K562 (cell line): ENCODE data around the gene NT5DC4. TPM values are rescaled to one million over a fixed set of nuclear protein-coding genes. Genes with fewer than 3 reads are reported as not detected.

Source experiments
- ATAC-seq: fragments of 200-7000 bp; cut with Tn5 transposase; 3 replicates; pipeline ENCODE4 v1.9.1; 2020; ENCODE audit warnings: moderate library complexity
- BruUV-seq: library from RNA; stranded (reverse); fragments of 400-500 nt; replicated peaks from 2 replicates; lab custom pipeline; 2021; lab: Mats Ljungman, UMichigan
- CTCF ChIA-PET: fragments of 300-600 bp; formaldehyde crosslinking; extraction: SDS; loops from one replicate; lab custom pipeline; 2021; ENCODE audit warnings: low intra/inter-chr PET ratio; lab: Yijun Ruan, JAX
- POLR2A ChIA-PET: fragments of 300-600, 350-650 bp; sonication (Branson Sonifier 250); formaldehyde crosslinking; extraction: SDS; loops from one replicate; lab custom pipeline; 2021; ENCODE audit warnings: antibody characterized with exemption, inconsistent platforms; lab: Yijun Ruan, JAX
- DNase-seq, 4 experiments: peaks; one replicate each; pipeline versions ENCODE4 v3.0.0 to v3.0.0-alpha.2; 2011 to 2018; ENCODE audit warnings: low spot score in 3 of 4, mixed read lengths in 3 of 4; ENCODE audit errors: extremely low read depth in 1 of 4
- FAIRE-seq: peaks from 2 replicates; lab custom pipeline; 2011; peaks lifted over from hg19 to GRCh38; lab: Jason Lieb, UNC
- H2AFZ ChIP-seq: 2 replicates; pipeline ENCODE4 v1.6.0; 2011; ENCODE audit warnings: low read depth, low read length, control low read depth, inconsistent platforms
- H3K27ac ChIP-seq: fragments of 200-600 bp; 3 replicates; pipeline ENCODE4 v1.8.0; 2011; ENCODE audit warnings: low read depth, mild to moderate bottlenecking, control low read depth, inconsistent platforms, low read length, moderate library complexity, mixed read lengths; ENCODE audit errors: extremely low read depth
- H3K27me3 ChIP-seq, 2 experiments: fragments of 300-600 bp in 1 of 2; 2 replicates in 1 of 2; 3 replicates in 1 of 2; pipeline versions ENCODE4 v1.6.0 to v1.8.0; 2011; ENCODE audit warnings: inconsistent platforms in 2 of 2, low read length in 2 of 2, mild to moderate bottlenecking in 1 of 2, mixed read lengths in 1 of 2, moderate library complexity in 1 of 2; ENCODE audit not compliant: control insufficient read depth in 2 of 2, insufficient read depth in 2 of 2
- H3K36me3 ChIP-seq: fragments of 300-600 bp; 3 replicates; pipeline ENCODE4 v1.8.0; 2011; ENCODE audit warnings: mild to moderate bottlenecking, low read length, inconsistent platforms; ENCODE audit not compliant: control insufficient read depth, insufficient read depth
- H3K4me1 ChIP-seq, 2 experiments: fragments of 200-600 bp in 1 of 2; replicated peaks in 1 of 2; 2 replicates in 1 of 2; 3 replicates in 1 of 2; pipeline versions ENCODE4 v1.5.1 to v1.8.0; 2011; ENCODE audit warnings: inconsistent platforms in 2 of 2, low read length in 2 of 2, mild to moderate bottlenecking in 1 of 2, mixed read lengths in 1 of 2, moderate library complexity in 1 of 2; ENCODE audit not compliant: control insufficient read depth in 2 of 2, insufficient read depth in 2 of 2
- H3K4me2 ChIP-seq: 2 replicates; pipeline ENCODE4 v1.6.1; 2011; ENCODE audit warnings: low read length, control low read depth, inconsistent platforms, mixed read lengths; ENCODE audit not compliant: insufficient read depth
- H3K4me3 ChIP-seq: fragments of 200-600 bp; sonication (generic), shearing (Covaris generic); 2 replicates; pipeline ENCODE4 v1.5.1; 2016; ENCODE audit warnings: control low read depth, inconsistent platforms
- H3K79me2 ChIP-seq: fragments of 200-600 bp; 3 replicates; pipeline ENCODE4 v1.8.0; 2011; ENCODE audit warnings: low read length, inconsistent platforms; ENCODE audit not compliant: control insufficient read depth, insufficient read depth
- H3K9ac ChIP-seq, 2 experiments: 2 replicates each; pipeline versions ENCODE4 v1.6.0 to v1.6.1; 2011; ENCODE audit warnings: low read depth in 2 of 2, low read length in 2 of 2, control low read depth in 1 of 2, inconsistent platforms in 1 of 2, mild to moderate bottlenecking in 1 of 2, mixed read lengths in 1 of 2; ENCODE audit not compliant: insufficient read depth in 1 of 2
- H3K9me1 ChIP-seq: one replicate; pipeline ENCODE4 v1.6.0; 2011; ENCODE audit warnings: inconsistent platforms, mild to moderate bottlenecking, low read length, moderate library complexity; ENCODE audit not compliant: control insufficient read depth, insufficient read depth
- H3K9me3 ChIP-seq: replicated peaks from 2 replicates; pipeline ENCODE4 v1.5.1; 2011; ENCODE audit warnings: low read depth, low read length, inconsistent platforms; ENCODE audit not compliant: control insufficient read depth, insufficient read depth
- H4K20me1 ChIP-seq: replicated peaks from 2 replicates; pipeline ENCODE4 v1.6.1; 2011; ENCODE audit warnings: low read length, inconsistent platforms, mixed read lengths; ENCODE audit not compliant: control insufficient read depth, insufficient read depth
- CBX8 ChIP-seq: fragments of 200-600 bp; sonication (generic); IDR thresholded peaks from 2 replicates; pipeline ENCODE4 v1.6.1; 2012; ENCODE audit warnings: borderline replicate concordance, mixed run types, low read depth, mild to moderate bottlenecking, moderate library complexity, mixed read lengths, low read length, control low read depth, inconsistent platforms; ENCODE audit not compliant: poor library complexity, severe bottlenecking; ENCODE audit errors: extremely low read depth
- CHD1 ChIP-seq: fragments of 200-600 bp; sonication (generic); IDR thresholded peaks from one replicate; pipeline ENCODE4 v1.6.1; 2012; ENCODE audit warnings: mild to moderate bottlenecking, moderate library complexity, low read length, inconsistent platforms
- CREBBP ChIP-seq: IDR thresholded peaks from one replicate; pipeline ENCODE4 v1.6.1; 2012; ENCODE audit warnings: low read depth, mild to moderate bottlenecking, control low read depth, inconsistent platforms, low read length
- MCM7 ChIP-seq, 2 experiments: fragments of 450-650 bp; IDR thresholded peaks; 2 replicates each; pipeline ENCODE4 v1.6.1; 2016 to 2018
- SP1 ChIP-seq: sonication (generic); formaldehyde crosslinking; IDR thresholded peaks from 2 replicates; pipeline ENCODE4 v1.8.1; 2022; ENCODE audit warnings: mild to moderate bottlenecking, missing genetic modification reagents
- STAG1 ChIP-seq: sonication (generic); formaldehyde crosslinking; IDR thresholded peaks from 2 replicates; pipeline ENCODE4 v1.5.0; 2020; ENCODE audit warnings: missing genetic modification reagents, borderline replicate concordance
- ZNF253 ChIP-seq: fragments of 250-450 bp; sonication (Bioruptor Pico); conservative IDR thresholded peaks from 2 replicates; pipeline ENCODE4 v1.6.1; 2021; ENCODE audit warnings: mild to moderate bottlenecking
- ZNF77 ChIP-seq: fragments of 250-450 bp; sonication (Bioruptor Pico); IDR thresholded peaks from 2 replicates; pipeline ENCODE4 v1.5.0; 2020
- WGBS: fragments of 100-300 bp; shearing (Covaris generic); methylation state at CpG from one replicate; pipeline ENCODE4 v1.1.6; 2016; ENCODE audit warnings: low coverage, mixed read lengths; ENCODE audit not compliant: insufficient coverage; ENCODE audit errors: missing lambda C conversion rate; 5-methylcytosine and 5-hydroxymethylcytosine counted together
- in situ Hi-C: fragments of 300-500 bp; cut with MboI; formaldehyde crosslinking; loops from 4 replicates; pipeline ENCODE4 v1.15.0; 2018; ENCODE audit warnings: inconsistent platforms, mixed read lengths
- intact Hi-C: fragments of 100-400 bp; cut with micrococcal nuclease; formaldehyde crosslinking; loops from 2 replicates; pipeline ENCODE4 v1.14.2; 2022
- polyA plus RNA-seq, 8 experiments: library from polyadenylated mRNA; depleted of rRNA in 4 of 8; stranded (reverse) in 5 of 8; unstranded in 3 of 8; fragments of >200 nt; fragmentation: Nextera tagmentation in 2 of 8; fragmentation: Illumina TruSeq in 1 of 8; extraction: Ambion mirVana in 2 of 8; extraction: Trizol in 1 of 8; gene quantifications; 2 replicates each; pipeline versions ENCODE4 v1.2.1 to v1.2.3, GENCODE V29; 2011 to 2014; ENCODE audit warnings: inconsistent platforms in 1 of 8, missing spikeins in 1 of 8
- total RNA-seq, 7 experiments: library from RNA; depleted of rRNA in 6 of 7; stranded (reverse); fragments of >200 nt in 6 of 7; fragmentation: Illumina TruSeq in 2 of 7; extraction: Trizol in 2 of 7; gene quantifications; 2 replicates each; pipeline versions ENCODE4 v1.2.1 to v1.2.3, GENCODE V29; 2011 to 2021; ENCODE audit warnings: low replicate concordance in 1 of 7

NT5DC4 gene
- total and polyA plus RNA-seq, 9 of the 15 experiments (the other 6 are each of a cell fraction or from before 2014, with no cell fraction given), result 0.44 to 6.9 (median 2.5) TPM

GRCh38 chr2:112773556-112773955 is 52.7 kb downstream of the NT5DC4 start:
- TF ChIP-seq ZNF253 (CRISPR knock-in tag) (no peak), CBX8 (no peak), MCM7 (IDR thresholded peaks at IDR 0.05) (no peak), CHD1 (no peak), ZNF77 (CRISPR knock-in tag) (no peak), SP1 (CRISPR knock-in tag) (no peak), CREBBP (no peak), STAG1 (no peak)
- TF ChIP-seq, all 486 proteins: peak for 0
- DNase-seq (no peak), FAIRE-seq (no peak), ATAC-seq (no peak)
- Histone ChIP-seq H3K9me3 (no peaks in the 10 kb centered on the region), H3K9me1 (no peaks in the 10 kb centered on the region), H2AFZ (no peak overlapping the region), H3K4me2 (no peak overlapping the region), H3K9ac (no peak overlapping the region), H3K79me2 (no peaks in the 10 kb centered on the region), H3K36me3 (no peaks in the 10 kb centered on the region), H3K4me1 (0 out of 5 replicates have a peak, but pooled peaks cover 0 to 5% of the 10 kb centered on the region in 2 experiments), H3K4me3 (no peak overlapping the region), H3K27me3 (no peaks in the 10 kb centered on the region), H3K27ac (no peak overlapping the region), H4K20me1 (no peaks in the 10 kb centered on the region)
- intact Hi-C loops, result no loop called here
- WGBS, result 44% methylated on average over 2 of the region's 2 CpGs
- ChIA-PET CTCF (no interaction called here), POLR2A (interaction anchor here (0.6 kb wide), 2 partner anchors 23 to 262 kb away, joined by 3 read pairs; no protein-coding TSS in a partner anchor)
- no TSS peak for BruUV-seq
- in situ Hi-C loops, result no loop called here
